Measurements from ENCODE around the gene SAMD5. TPM values are rescaled to one million over a fixed set of nuclear protein-coding genes. Genes with fewer than 3 reads are reported as not detected.

Gene SAMD5
- not detected for total RNA-seq

- CTCF ChIA-PET = interaction anchor here (0.5 kb wide), 1 partner anchor 156 kb away, joined by 5 read pairs; no protein-coding TSS in a partner anchor
- POLR2A ChIA-PET = no interaction called here
Measured at GRCh38 chr6:147508042-147508865, at the start of gene SAMD5. Gene SAMD5, plus strand, starts transcription at chr6:147508690. Its CDS starts 239 bp downstream, at chr6:147508929.

GRCh38 chr6:147459780-147460179, 48.7 kb upstream of the SAMD5 start:
- CTCF ChIA-PET = no interaction called here
- POLR2A ChIA-PET = no interaction called here

GRCh38 chr6:147463651-147464050, 44.8 kb upstream of the SAMD5 start:
- ChIA-PET CTCF (no interaction called here), POLR2A (no interaction called here)

- POLR2A ChIA-PET = no interaction called here
- CTCF ChIA-PET = no interaction called here
Measured at GRCh38 chr6:147467428-147467827, 41.1 kb upstream of the SAMD5 start.

- ChIA-PET POLR2A (no interaction called here), CTCF (no interaction called here)
Measured at GRCh38 chr6:147467886-147468285, 40.6 kb upstream of the SAMD5 start.

- CTCF ChIA-PET = no interaction called here
- POLR2A ChIA-PET = no interaction called here
Measured at GRCh38 chr6:147468634-147469033, 39.9 kb upstream of the SAMD5 start.

GRCh38 chr6:147479857-147480256, 28.6 kb upstream of the SAMD5 start:
- ChIA-PET POLR2A (no interaction called here), CTCF (no interaction called here)

- CTCF ChIA-PET = no interaction called here
- POLR2A ChIA-PET = no interaction called here
Measured at GRCh38 chr6:147486683-147487082, 21.8 kb upstream of the SAMD5 start.

- POLR2A ChIA-PET = no interaction called here
Measured at GRCh38 chr6:147497472-147497871, 11.0 kb upstream of the SAMD5 start.

GRCh38 chr6:147503587-147503986, 4.9 kb upstream of the SAMD5 start:
- ChIA-PET POLR2A (no interaction called here), CTCF (no interaction called here)

More at GRCh38 chr6:147497472-147497871, 11.0 kb upstream of the SAMD5 start:
- CTCF ChIA-PET = no interaction called here

GRCh38 chr6:147504848-147505247, 3.6 kb upstream of the SAMD5 start:
- ChIA-PET CTCF (no interaction called here), POLR2A (no interaction called here)

- ChIA-PET POLR2A (no interaction called here), CTCF (interaction anchor here (0.6 to 1.1 kb wide), 5 partner anchors 75 to 958 kb away, joined by 3 to 4 read pairs (median 3); no protein-coding TSS in a partner anchor)
Measured at GRCh38 chr6:147506704-147507114, 1.8 kb upstream of the SAMD5 start.

GRCh38 chr6:147507162-147508041, 1.1 kb upstream of the SAMD5 start:
- ChIA-PET CTCF (interaction anchor here (0.5 to 1.1 kb wide), 5 partner anchors 75 to 957 kb away, joined by 3 to 5 read pairs (median 3); no protein-coding TSS in a partner anchor), POLR2A (no interaction called here)

GRCh38 chr6:147508866-147509608, 547 bp downstream of the SAMD5 start:
- CTCF ChIA-PET = no interaction called here

GRCh38 chr6:147509891-147510290, 1.4 kb downstream of the SAMD5 start:
- ChIA-PET POLR2A (no interaction called here), CTCF (no interaction called here)

More at GRCh38 chr6:147508866-147509608, 547 bp downstream of the SAMD5 start:
- POLR2A ChIA-PET = no interaction called here

GRCh38 chr6:147510929-147511590, 2.6 kb downstream of the SAMD5 start:
- POLR2A ChIA-PET = no interaction called here
- CTCF ChIA-PET = interaction anchor here (0.6 kb wide), 1 partner anchor 734 kb away, joined by 3 read pairs; no protein-coding TSS in a partner anchor

- POLR2A ChIA-PET = no interaction called here
- CTCF ChIA-PET = no interaction called here
Measured at GRCh38 chr6:147514831-147515230, 6.3 kb downstream of the SAMD5 start.

GRCh38 chr6:147515327-147515726, 6.8 kb downstream of the SAMD5 start:
- ChIA-PET POLR2A (no interaction called here), CTCF (no interaction called here)

GRCh38 chr6:147522597-147522996, 14.1 kb downstream of the SAMD5 start:
- CTCF ChIA-PET = no interaction called here
- POLR2A ChIA-PET = no interaction called here
